Measurements from ENCODE around the gene NFASC. TPM values are rescaled to one million over a fixed set of nuclear protein-coding genes. Genes with fewer than 3 reads are reported as not detected.

NFASC gene
- polyA plus RNA-seq, 3 donors = 0.08 TPM; not detected in 2

DNA sequence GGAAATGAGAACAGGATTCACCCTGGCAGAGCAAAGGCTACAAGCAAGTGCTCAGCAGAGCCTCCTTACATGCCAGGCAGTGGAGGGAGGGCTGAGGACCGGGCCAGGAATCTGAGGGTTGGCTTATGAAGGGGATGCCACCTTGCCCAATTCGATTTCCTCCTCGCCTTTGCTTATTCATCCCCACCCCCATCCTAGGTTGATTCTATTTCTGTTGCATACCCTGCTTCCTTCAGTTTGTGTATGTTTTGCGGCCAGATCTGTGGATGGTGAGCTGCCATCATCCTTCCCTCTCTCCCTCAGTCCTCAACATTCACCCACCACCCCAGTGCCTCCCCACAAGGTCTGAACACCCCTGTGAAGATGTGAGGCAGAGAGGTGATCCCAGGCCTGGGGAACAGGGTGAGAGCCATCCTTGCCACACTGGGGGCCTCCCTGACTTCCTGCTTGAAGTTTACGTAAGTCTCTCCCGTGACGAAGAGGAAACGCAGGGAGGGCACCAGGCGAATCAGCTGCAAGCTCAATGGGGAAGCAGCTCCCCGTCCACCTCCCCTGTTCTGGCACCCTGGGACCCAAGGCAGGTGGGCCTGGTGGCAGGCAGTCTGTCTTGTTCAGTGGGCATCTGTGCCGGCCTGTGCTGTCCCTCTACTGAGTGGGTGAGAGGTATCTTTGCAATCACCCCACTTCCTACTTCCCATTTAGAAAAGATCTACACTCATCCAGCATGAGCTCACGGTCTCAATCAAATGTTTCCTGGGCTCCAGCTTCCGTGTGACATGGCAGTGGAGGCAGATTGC, 121.7 kb downstream of the NFASC start:
- Histone ChIP-seq H3K27ac (ENCODE audit: low read depth in 1 of 2, low read length in 2 of 2) (peak overlapping the region; percentile 64 to 90), H3K4me2 (replicated peaks; ENCODE audit: extremely low read depth, low read length, poor library complexity, severe bottlenecking) (peak overlapping the region; percentile 56), H3K79me2 (ENCODE audit: insufficient read depth, low read length) (no peaks in the 10 kb centered on the region), H2AFZ (ENCODE audit: insufficient read depth, low read depth, low read length, poor library complexity, severe bottlenecking) (peak overlapping the region; percentile 80), H4K20me1 (ENCODE audit: insufficient read depth, low read length) (no peaks in the 10 kb centered on the region), H3K9me3 (replicated peaks in 1 of 2; ENCODE audit: control insufficient read depth in 1 of 2, insufficient read depth in 1 of 2, low read length in 2 of 2) (no peaks in the 10 kb centered on the region), H3K27me3 (ENCODE audit: control insufficient read depth in 2 of 2, insufficient read depth in 2 of 2, low read length in 2 of 2) (no peaks in the 10 kb centered on the region), H3K4me1 (ENCODE audit: control insufficient read depth in 1 of 2, insufficient read depth in 2 of 2, low read length in 2 of 2) (peaks cover 21 to 24% of the 10 kb centered on the region in 2 donors), H3K4me3 (replicated peaks in 1 of 3; ENCODE audit: low read depth in 2 of 3, low read length in 3 of 3) (peak overlapping the region in 2 of 3 experiments; percentile 4 to 48), H3K36me3 (replicated peaks in 1 of 2; ENCODE audit: control insufficient read depth in 1 of 2, insufficient read depth in 2 of 2, low read length in 2 of 2) (no peaks in the 10 kb centered on the region), H3K9ac (ENCODE audit: insufficient read depth, low read length, poor library complexity, severe bottlenecking) (peak overlapping the region; percentile 27)
- Mint-ChIP-seq H3K4me3 (peak overlapping the region; percentile 66 to 87), H3K36me3 (peaks cover 0 to 4% of the 10 kb centered on the region in 2 donors), H3K4me1 (peaks cover 33% of the 10 kb centered on the region), H3K27ac (peak overlapping the region; percentile 91 to 99 (median 97)), H3K27me3 (ENCODE audit: low read depth in 3 of 3) (peaks cover 1 to 3% (median 2%) of the 10 kb centered on the region in 3 donors), H3K9me3 (peaks cover 0 to 5% (median 3%) of the 10 kb centered on the region in 7 donors)
- under 1% methylated on average over 7 of the region's 13 CpGs for WGBS (ENCODE audit: insufficient coverage)
- TF ChIP-seq, protein P1, sequence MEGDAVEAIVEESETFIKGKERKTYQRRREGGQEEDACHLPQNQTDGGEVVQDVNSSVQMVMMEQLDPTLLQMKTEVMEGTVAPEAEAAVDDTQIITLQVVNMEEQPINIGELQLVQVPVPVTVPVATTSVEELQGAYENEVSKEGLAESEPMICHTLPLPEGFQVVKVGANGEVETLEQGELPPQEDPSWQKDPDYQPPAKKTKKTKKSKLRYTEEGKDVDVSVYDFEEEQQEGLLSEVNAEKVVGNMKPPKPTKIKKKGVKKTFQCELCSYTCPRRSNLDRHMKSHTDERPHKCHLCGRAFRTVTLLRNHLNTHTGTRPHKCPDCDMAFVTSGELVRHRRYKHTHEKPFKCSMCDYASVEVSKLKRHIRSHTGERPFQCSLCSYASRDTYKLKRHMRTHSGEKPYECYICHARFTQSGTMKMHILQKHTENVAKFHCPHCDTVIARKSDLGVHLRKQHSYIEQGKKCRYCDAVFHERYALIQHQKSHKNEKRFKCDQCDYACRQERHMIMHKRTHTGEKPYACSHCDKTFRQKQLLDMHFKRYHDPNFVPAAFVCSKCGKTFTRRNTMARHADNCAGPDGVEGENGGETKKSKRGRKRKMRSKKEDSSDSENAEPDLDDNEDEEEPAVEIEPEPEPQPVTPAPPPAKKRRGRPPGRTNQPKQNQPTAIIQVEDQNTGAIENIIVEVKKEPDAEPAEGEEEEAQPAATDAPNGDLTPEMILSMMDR (IDR thresholded peaks at IDR 0.05) = no peak
- intact Hi-C loops (cut with micrococcal nuclease) = no loop called here
- peak; percentile 83 to 88 (median 83) for DNase-seq

DNA sequence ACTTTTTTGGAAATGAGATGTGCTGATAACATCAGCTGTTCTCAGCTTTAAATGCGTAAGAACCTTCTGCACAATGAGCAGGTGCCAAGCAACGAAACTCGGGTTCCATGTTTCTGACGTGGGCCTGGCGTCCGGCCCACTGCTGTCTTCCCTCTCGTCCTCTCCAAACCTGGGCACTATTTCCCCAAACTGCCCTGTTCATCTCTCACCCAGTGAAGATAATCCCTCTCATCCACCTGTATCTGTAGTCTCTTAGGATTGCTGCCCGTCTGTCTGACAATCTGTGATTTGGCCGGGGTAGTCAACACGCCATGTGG, 122.3 kb downstream of the NFASC start:
- peak overlapping the region; percentile 56 for H3K4me2 ChIP-seq (replicated peaks; ENCODE audit: extremely low read depth, low read length, poor library complexity, severe bottlenecking)

More for the DNA sequence above, 122.3 kb downstream of the NFASC start:
- Histone ChIP-seq H3K79me2 (ENCODE audit: insufficient read depth, low read length) (no peaks in the 10 kb centered on the region), H2AFZ (ENCODE audit: insufficient read depth, low read depth, low read length, poor library complexity, severe bottlenecking) (peak overlapping the region; percentile 80), H3K9ac (ENCODE audit: insufficient read depth, low read length, poor library complexity, severe bottlenecking) (peak overlapping the region; percentile 27), H3K27me3 (ENCODE audit: control insufficient read depth in 2 of 2, insufficient read depth in 2 of 2, low read length in 2 of 2) (no peaks in the 10 kb centered on the region), H3K27ac (ENCODE audit: low read depth in 1 of 2, low read length in 2 of 2) (peak overlapping the region; percentile 64 to 90), H3K4me3 (replicated peaks in 1 of 3; ENCODE audit: low read depth in 2 of 3, low read length in 3 of 3) (peak overlapping the region in 1 of 3 experiments; percentile 48), H4K20me1 (ENCODE audit: insufficient read depth, low read length) (no peaks in the 10 kb centered on the region), H3K36me3 (replicated peaks in 1 of 2; ENCODE audit: control insufficient read depth in 1 of 2, insufficient read depth in 2 of 2, low read length in 2 of 2) (no peaks in the 10 kb centered on the region), H3K9me3 (replicated peaks in 1 of 2; ENCODE audit: control insufficient read depth in 1 of 2, insufficient read depth in 1 of 2, low read length in 2 of 2) (no peaks in the 10 kb centered on the region), H3K4me1 (ENCODE audit: control insufficient read depth in 1 of 2, insufficient read depth in 2 of 2, low read length in 2 of 2) (peaks cover 21 to 24% of the 10 kb centered on the region in 2 donors)
- WGBS (ENCODE audit: insufficient coverage) = 90% methylated on average over 10 of the region's 10 CpGs
- H3K27ac Mint-ChIP-seq = peak overlapping the region; percentile 91 to 99 (median 97)
- peaks cover 33% of the 10 kb centered on the region for H3K4me1 Mint-ChIP-seq
- peaks cover 0 to 4% of the 10 kb centered on the region in 2 donors for H3K36me3 Mint-ChIP-seq
- peaks cover 0 to 5% (median 3%) of the 10 kb centered on the region in 7 donors for H3K9me3 Mint-ChIP-seq
- intact Hi-C loops (cut with micrococcal nuclease) = no loop called here
- H3K4me3 Mint-ChIP-seq = peak overlapping the region in 1 of 2 donors; percentile 87
- DNase-seq = no peak
- H3K27me3 Mint-ChIP-seq (ENCODE audit: low read depth in 3 of 3) = peaks cover 1 to 3% (median 2%) of the 10 kb centered on the region in 3 donors
- TF ChIP-seq, protein P1 (IDR thresholded peaks at IDR 0.05) = no peak

All from CD14-positive monocyte (primary cell).